ENCODE measurements around the gene ARID4B. TPM values are rescaled to one million over a fixed set of nuclear protein-coding genes. Genes with fewer than 3 reads are reported as not detected.

Gene ARID4B, protein sequence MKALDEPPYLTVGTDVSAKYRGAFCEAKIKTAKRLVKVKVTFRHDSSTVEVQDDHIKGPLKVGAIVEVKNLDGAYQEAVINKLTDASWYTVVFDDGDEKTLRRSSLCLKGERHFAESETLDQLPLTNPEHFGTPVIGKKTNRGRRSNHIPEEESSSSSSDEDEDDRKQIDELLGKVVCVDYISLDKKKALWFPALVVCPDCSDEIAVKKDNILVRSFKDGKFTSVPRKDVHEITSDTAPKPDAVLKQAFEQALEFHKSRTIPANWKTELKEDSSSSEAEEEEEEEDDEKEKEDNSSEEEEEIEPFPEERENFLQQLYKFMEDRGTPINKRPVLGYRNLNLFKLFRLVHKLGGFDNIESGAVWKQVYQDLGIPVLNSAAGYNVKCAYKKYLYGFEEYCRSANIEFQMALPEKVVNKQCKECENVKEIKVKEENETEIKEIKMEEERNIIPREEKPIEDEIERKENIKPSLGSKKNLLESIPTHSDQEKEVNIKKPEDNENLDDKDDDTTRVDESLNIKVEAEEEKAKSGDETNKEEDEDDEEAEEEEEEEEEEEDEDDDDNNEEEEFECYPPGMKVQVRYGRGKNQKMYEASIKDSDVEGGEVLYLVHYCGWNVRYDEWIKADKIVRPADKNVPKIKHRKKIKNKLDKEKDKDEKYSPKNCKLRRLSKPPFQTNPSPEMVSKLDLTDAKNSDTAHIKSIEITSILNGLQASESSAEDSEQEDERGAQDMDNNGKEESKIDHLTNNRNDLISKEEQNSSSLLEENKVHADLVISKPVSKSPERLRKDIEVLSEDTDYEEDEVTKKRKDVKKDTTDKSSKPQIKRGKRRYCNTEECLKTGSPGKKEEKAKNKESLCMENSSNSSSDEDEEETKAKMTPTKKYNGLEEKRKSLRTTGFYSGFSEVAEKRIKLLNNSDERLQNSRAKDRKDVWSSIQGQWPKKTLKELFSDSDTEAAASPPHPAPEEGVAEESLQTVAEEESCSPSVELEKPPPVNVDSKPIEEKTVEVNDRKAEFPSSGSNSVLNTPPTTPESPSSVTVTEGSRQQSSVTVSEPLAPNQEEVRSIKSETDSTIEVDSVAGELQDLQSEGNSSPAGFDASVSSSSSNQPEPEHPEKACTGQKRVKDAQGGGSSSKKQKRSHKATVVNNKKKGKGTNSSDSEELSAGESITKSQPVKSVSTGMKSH (N-terminal part only)
- 58.1 TPM for total RNA-seq

DNA sequence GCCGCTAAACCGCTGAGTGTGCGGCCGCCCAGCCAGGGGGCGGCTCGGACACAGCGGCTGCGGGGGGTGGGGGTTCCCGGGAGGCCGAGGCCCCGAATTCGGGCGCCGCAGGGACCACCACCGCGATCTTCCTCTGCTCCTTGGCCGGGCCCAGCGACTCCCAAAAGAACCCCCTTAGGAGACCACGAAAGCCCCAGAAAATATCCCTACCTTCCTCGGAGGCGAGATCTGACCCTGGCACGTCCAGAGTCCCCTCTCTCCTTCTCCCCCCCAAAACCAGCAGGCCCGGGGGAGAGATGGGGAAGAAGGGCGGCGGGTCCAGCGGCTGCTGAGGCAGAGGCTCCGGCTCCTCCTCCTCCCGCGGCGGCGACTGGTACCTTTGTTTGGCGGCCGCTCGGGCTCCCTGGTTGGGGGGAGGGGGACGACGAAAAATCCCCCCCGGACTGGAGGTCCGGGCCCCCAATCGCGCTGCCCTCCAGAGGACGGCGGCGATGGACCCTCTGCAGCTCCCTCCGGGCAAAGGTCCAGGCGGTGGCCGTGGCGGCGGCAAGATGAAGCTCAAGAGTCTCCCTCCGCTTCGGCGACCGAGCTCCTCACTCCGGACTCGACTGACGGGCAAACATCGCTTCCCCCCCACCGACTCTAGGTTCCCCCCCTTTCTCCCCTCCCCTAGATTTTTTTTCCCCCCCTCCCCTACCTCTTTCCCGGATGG is at the start of gene ARID4B:
TSS of gene ARID4B (minus strand) at position 621 of the 712 bp plus-strand sequence. CDS start 1,260 bp downstream, outside the sequence.

DNA sequence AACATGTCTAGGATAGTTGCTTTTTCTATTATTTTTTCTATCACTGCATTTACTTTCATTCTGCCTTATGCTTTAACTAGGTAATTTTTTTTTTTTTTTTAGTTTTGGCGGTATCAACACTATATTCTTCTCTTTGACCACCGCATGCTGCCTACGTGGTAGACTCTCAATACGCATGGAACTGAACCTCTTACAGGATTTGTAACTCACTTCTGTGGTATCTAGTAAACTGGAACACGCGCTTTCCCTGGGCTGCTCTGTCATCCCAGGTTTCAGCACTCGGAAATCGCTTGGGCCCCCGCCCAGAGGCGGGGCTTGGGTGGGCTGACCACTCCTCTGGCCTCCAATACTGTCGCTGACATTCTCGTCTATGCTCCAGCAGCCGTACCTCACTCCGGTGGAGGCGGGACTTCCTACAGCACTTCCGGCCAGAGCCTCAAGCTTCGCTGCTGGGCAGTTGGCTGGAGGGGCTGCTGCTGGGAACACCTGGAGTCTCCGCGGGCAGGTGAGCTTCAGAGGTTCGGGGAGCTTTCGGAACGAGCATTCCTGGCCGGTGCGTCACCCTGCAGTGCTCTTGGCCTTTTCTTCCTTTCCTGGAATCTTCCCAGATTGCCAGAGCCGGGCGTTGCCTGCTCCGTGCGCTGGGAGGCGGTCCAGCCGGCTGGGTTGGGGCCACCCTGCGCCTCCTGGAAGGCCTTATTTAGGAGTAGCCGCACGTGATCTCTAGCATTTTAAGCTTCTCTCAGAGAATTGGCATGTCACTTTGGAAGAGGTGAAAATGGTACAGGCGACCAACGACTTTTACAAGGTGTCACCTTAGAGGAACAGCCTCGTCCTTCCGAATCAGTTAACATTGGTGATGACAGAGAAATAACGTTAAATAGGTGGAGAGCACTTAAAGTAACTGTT is 39.3 kb upstream of the ARID4B start, which contains the start of gene TBCE:
TSS of gene TBCE (plus strand) at position 428 of the 909 bp plus-strand sequence. CDS start 12,623 bp downstream, outside the sequence.

DNA sequence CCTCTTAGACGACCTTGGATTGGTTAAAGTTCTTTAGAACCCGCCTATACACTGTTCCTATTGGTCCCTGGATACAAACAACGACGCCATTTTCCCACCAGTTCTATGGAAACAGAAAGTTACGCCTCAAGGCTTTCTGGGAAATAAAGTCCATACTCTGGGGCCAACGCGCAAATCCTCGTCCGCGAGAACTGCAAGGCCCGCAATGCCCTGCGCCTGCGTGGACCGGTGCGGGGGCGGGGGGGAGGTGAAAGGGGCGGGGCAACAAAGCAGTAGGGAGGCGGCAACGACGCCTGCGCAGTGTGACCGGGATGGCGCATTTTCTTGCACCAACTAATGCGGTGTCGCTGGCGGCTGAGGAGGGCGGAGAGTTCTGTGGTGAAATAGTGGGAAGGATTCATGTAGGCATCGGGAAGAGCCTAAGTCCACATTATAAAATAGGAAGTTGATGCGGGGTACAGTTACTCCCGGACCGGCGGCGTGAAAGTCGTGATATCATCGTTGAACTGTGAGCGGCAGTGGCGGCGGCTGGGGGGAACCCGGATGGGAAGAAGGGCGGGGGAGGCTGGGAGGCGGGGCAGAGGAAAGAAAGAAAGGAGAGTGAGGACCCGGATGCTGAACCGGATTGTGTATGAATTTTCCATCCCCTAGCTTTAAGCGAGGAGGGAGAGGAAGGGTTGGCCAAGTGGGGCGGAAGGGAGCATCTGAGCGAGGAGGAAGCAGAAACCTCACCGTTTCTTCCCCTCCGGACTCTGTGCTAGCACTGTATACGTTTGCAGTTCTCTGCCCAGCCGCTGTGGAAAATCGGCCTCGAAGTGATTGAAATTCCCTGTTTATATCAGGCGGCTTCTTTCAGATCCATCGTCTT is 526 bp upstream of the ARID4B start, which contains the start of gene GGPS1:
TSS of gene GGPS1 (plus strand) at position 300 of the 868 bp plus-strand sequence. CDS start 6,695 bp downstream, outside the sequence.

DNA sequence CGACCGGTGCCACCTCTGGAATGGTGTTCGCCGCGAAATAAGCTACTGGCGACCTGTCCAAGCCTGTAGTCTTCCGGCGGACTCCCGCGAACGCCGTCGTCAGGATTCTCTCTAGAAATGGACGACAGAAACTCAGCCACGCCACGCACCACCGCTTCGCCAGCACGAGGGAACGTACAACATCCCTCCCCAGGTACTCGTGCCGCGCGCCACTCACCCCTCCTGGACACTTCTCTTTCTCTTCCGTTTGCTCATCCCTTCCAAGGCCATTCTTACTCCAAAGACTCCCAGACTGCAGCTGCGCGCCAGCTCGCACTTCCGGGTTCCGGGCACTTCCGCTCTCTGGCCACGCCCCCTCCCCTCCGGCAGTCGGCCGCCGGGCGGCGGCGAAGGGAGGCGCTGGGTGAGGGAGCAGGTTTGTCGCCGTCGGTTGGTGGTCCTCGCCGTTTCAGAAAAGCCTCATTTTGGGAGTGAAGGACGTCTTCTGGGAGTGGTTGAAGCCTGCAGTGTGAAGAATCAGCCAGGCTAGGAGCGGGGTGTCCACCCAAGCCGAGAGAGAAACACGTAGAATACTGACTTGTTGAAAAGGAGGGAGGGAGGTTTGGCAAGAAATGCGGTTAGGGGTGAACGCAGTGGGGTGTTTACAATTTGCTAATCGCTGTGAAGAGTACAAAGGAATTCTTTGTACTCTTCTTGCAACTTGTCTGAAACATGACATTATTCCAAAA is 166.9 kb downstream of the ARID4B start, which contains the start of gene RBM34:
TSS of gene RBM34 (minus strand) at position 294 of the 728 bp plus-strand sequence. CDS start at position 270, 24 bp downstream.

DNA sequence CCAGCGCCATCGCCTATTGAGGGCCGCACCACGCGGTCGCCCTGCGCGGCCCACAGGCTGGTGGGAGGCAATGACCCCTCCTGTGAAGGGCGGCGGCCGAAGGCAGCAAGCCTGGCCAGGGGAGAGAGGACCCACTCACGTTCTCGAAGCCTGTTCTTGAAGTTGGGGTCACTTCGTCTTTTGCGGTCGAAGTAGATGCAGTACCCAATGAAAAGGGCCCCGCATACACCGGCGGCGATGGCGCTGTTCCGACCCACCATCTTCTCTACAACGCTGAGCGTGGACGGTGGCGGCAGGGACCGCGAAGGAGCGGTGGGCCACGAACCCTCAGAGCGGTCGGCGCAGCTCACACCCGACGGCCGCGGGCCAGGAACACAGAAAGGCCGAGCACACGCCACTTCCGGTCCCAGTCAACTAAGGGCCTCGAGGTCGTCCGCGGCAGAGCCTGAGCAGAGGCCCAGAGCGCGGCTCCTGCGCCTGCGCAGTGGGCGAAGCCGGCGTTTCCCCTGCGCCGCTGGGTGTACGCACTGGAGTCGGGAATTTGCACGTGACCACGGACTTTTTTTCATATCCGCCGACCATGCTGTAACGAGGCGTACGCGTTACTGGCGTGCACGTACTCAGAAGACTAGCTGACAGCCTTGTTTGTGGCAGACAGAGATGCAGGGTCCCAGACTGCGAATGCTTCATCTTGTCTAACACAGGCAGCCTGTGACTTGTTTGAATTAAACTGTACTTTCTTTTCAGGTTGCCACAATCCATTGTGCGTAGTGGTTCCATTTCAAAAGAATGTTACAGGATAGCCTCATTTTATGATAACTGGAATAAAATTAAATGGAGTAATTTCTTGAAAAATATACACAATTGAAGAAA is 199.3 kb downstream of the ARID4B start, which contains the start of gene TOMM20:
TSS of gene TOMM20 (minus strand) at position 382 of the 873 bp plus-strand sequence. CDS start at position 260, 122 bp downstream.

Small RNA genes within 50 kb of the gene (small RNA-seq; reads per million reads assigned to genes)
- not detected for gene AL391994.1 (ENCODE audit: low replicate concordance)
- gene MIR4753 (ENCODE audit: low replicate concordance) = not detected
- gene SNORA14B (ENCODE audit: low replicate concordance) = 8.9 reads per million, percentile 94 among the genes with 10 or more reads in this experiment

Other genes with a start within 250 kb of the ARID4B start
- 112 TPM for gene TOMM20, start 199.3 kb downstream of the ARID4B start, total RNA-seq
- 32.7 TPM for gene RBM34, start 166.9 kb downstream of the ARID4B start, total RNA-seq
- gene GGPS1, start 391 bp upstream of the ARID4B start, total RNA-seq = 22.9 TPM
- 20.2 TPM for gene TBCE, start 39.2 kb upstream of the ARID4B start, total RNA-seq
- 33.3 TPM for gene B3GALNT2, start 176.3 kb upstream of the ARID4B start, total RNA-seq